Right lobe of liver (tissue), 6 donors: ENCODE data around the gene OR6B3. TPM values are rescaled to one million over a fixed set of nuclear protein-coding genes. Genes with fewer than 3 reads are reported as not detected.
A peak's percentile ranks its signal among the peaks of the same experiment; 100 is the strongest.

Experiments
- ATAC-seq, 4 donors: fragments of 200-7000 bp; cut with Tn5 transposase; one replicate each; pipeline ENCODE4 v1.9.1; 2020; ENCODE audit warnings: mild to moderate bottlenecking in 4 of 4, moderate library complexity in 4 of 4
- DNase-seq, 3 donors: peaks; one replicate each; pipeline ENCODE4 v3.0.0-alpha.2; 2020
- H3K27ac ChIP-seq, 3 donors: fragments of 200-600 bp; one replicate each; pipeline ENCODE4 v1.8.0; 2022
- H3K27me3 ChIP-seq, 2 donors: fragments of 200-600 bp; one replicate each; pipeline ENCODE4 v1.8.0; 2022
- H3K36me3 ChIP-seq, 4 donors: fragments of 200-600 bp; sonication (generic) in 1 of 4; one replicate each; pipeline versions ENCODE4 v1.5.1 to v1.8.0; 2017 to 2022; ENCODE audit warnings: control low read depth in 1 of 4
- H3K4me1 ChIP-seq, 4 donors: fragments of 200-600 bp; sonication (generic) in 1 of 4; one replicate each; pipeline versions ENCODE4 v1.5.1 to v1.8.0; 2017 to 2022; ENCODE audit warnings: control low read depth in 1 of 4
- H3K4me3 ChIP-seq, 3 donors: fragments of 200-600 bp; one replicate each; pipeline ENCODE4 v1.8.0; 2022
- H3K9me3 ChIP-seq, 4 donors: fragments of 200-600 bp; sonication (generic) in 1 of 4; one replicate each; pipeline versions ENCODE4 v1.5.1 to v1.8.0; 2017 to 2022; ENCODE audit warnings: control low read depth in 1 of 4
- CTCF ChIP-seq, 4 donors: fragments of 200-600 bp in 3 of 4; fragments of 450-650 bp in 1 of 4; IDR thresholded peaks; one replicate each; pipeline versions ENCODE4 v1.5.1 to v1.8.0; 2016 to 2022; ENCODE audit warnings: antibody characterized with exemption in 4 of 4, mild to moderate bottlenecking in 2 of 4
- POLR2A ChIP-seq: fragments of 450-650 bp; IDR thresholded peaks from one replicate; pipeline ENCODE4 v1.6.1; 2017; ENCODE audit warnings: antibody characterized with exemption, mild to moderate bottlenecking
- WGBS: methylation state at CpG from one replicate; pipeline ENCODE4 v1.1.6; 2018; ENCODE audit warnings: low coverage, low lambda C conversion rate; ENCODE audit not compliant: insufficient coverage; ENCODE audit errors: missing lambda C conversion rate; 5-methylcytosine and 5-hydroxymethylcytosine counted together
- intact Hi-C, 2 donors: fragments of 100-400 bp; cut with DNase I; formaldehyde crosslinking; loops; one replicate each; pipeline versions ENCODE4 v1.11.2 to v1.14.1; 2022
- total RNA-seq, 6 experiments: library from RNA; depleted of rRNA in 2 of 6; stranded (reverse); fragments of >200 nt in 2 of 6; fragmentation: NEBNext Ultra II Directional in 3 of 6; extraction: Animal tissue kit (Norgen Biotek cat#: 25700) in 3 of 6; gene quantifications; one replicate each; pipeline versions ENCODE4 v1.1.0 to v1.2.4, GENCODE V29; 2016 to 2023
- donor health status: DM: no; HTN: yes; CAD: no.
- donor health status: DM: no; HTN: no; CAD: no.
- donor health status: DM: no; HTN: no; CAD: no.
- donor health status: DM: no; HTN: yes; CAD: no.
- donor health status: DM: no; HTN: yes; CAD: no.

The OR6B3 gene
- total RNA-seq, 6 experiments from 2014 or later, result not detected

- Histone ChIP-seq H3K36me3 (no peaks in the 10 kb centered on the region), H3K27ac (no peak overlapping the region), H3K27me3 (no peaks in the 10 kb centered on the region), H3K4me1 (no peaks in the 10 kb centered on the region), H3K9me3 (no peaks in the 10 kb centered on the region), H3K4me3 (no peak overlapping the region)
- ATAC-seq (peak; percentile 79 to 87 (median 84)), DNase-seq (no peak)
- intact Hi-C loops, result no loop called here
- WGBS, result 39% methylated on average over 4 of the region's 4 CpGs
- TF ChIP-seq POLR2A (no peak), CTCF (IDR thresholded peaks at IDR 0.05) (peak; percentile 57 to 72 (median 66))
Observed at GRCh38 chr2:240060977-240061591, 7.8 kb upstream of the OR6B3 start.

GRCh38 chr2:240056678-240057077, 3.4 kb upstream of the OR6B3 start:
- no peaks in the 10 kb centered on the region for H3K27me3 ChIP-seq
- DNase-seq (no peak), ATAC-seq (no peak)
- H3K9me3 ChIP-seq, result no peaks in the 10 kb centered on the region
- WGBS, result 64% methylated on average over 4 of the region's 11 CpGs
- H3K4me1 ChIP-seq, result no peaks in the 10 kb centered on the region
- no peak overlapping the region for H3K27ac ChIP-seq
- no peak overlapping the region for H3K4me3 ChIP-seq
- H3K36me3 ChIP-seq, result no peaks in the 10 kb centered on the region
- no peak for TF ChIP-seq POLR2A
- TF ChIP-seq CTCF (IDR thresholded peaks at IDR 0.05), result no peak
- intact Hi-C loops, result loop anchor here in 1 of 2 donors (5.0 kb wide), 1 partner anchor 86 kb away; the partner anchor contains the start of gene OTOS

- Histone ChIP-seq H3K4me3 (no peak overlapping the region), H3K27ac (no peak overlapping the region), H3K36me3 (no peaks in the 10 kb centered on the region), H3K27me3 (no peaks in the 10 kb centered on the region), H3K4me1 (no peaks in the 10 kb centered on the region), H3K9me3 (no peaks in the 10 kb centered on the region)
- WGBS, result 21% methylated on average over 12 of the region's 13 CpGs
- TF ChIP-seq CTCF (IDR thresholded peaks at IDR 0.05) (no peak), POLR2A (no peak)
- DNase-seq (no peak), ATAC-seq (no peak)
- intact Hi-C loops, result loop anchor here in 1 of 2 donors (5.0 kb wide), 1 partner anchor 87 kb away; the partner anchor contains the start of gene OTOS
Observed at GRCh38 chr2:240055177-240055917, 2.0 kb upstream of the OR6B3 start.

GRCh38 chr2:240052524-240052923, 797 bp downstream of the OR6B3 start:
- intact Hi-C loops, result no loop called here
- no peaks in the 10 kb centered on the region for H3K4me1 ChIP-seq
- ATAC-seq (no peak), DNase-seq (no peak)
- no peaks in the 10 kb centered on the region for H3K36me3 ChIP-seq
- H3K27ac ChIP-seq, result no peak overlapping the region
- WGBS, result 74% methylated on average over 12 of the region's 12 CpGs
- no peaks in the 10 kb centered on the region for H3K9me3 ChIP-seq
- H3K27me3 ChIP-seq, result no peaks in the 10 kb centered on the region
- no peak overlapping the region for H3K4me3 ChIP-seq
- TF ChIP-seq CTCF (IDR thresholded peaks at IDR 0.05) (no peak), POLR2A (no peak)
